GM10248 (cell line): Measurements from ENCODE around the gene ARHGAP24.
A peak's percentile ranks its signal among the peaks of the same experiment; 100 is the strongest.

Experiments
- CTCF ChIA-PET: fragments of 300-600 bp; sonication (Branson Sonifier 250); formaldehyde crosslinking; extraction: SDS; loops from one replicate; lab custom pipeline; 2021; ENCODE audit warnings: antibody characterized with exemption; lab: Yijun Ruan, JAX
- POLR2A ChIA-PET: fragments of 350-650 bp; sonication (Branson Sonifier 250); formaldehyde crosslinking; extraction: SDS; loops from one replicate; lab custom pipeline; 2020; ENCODE audit warnings: antibody characterized with exemption; lab: Yijun Ruan, JAX
- DNase-seq: peaks from one replicate; pipeline ENCODE4 v3.0.0; 2012; ENCODE audit errors: extremely low spot score
- CTCF ChIP-seq: IDR thresholded peaks from 2 replicates; pipeline ENCODE4 v1.5.1; 2012; ENCODE audit warnings: mild to moderate bottlenecking, low read depth; ENCODE audit errors: extremely low read depth, missing control alignments, control extremely low read depth

ARHGAP24 gene

GRCh38 chr4:85745939-85746338 lies 271.0 kb downstream of the ARHGAP24 start:
- CTCF ChIA-PET: interaction anchor here (1.4 to 3.6 kb wide), 6 partner anchors 9 to 598 kb away, joined by 3 to 35 read pairs (median 13); partner anchors contain the start of gene ARHGAP24
- DNase-seq: no peak
- POLR2A ChIA-PET: no interaction called here
- TF ChIP-seq CTCF: no peak

GRCh38 chr4:85747882-85748491 lies 273.0 kb downstream of the ARHGAP24 start:
- TF ChIP-seq CTCF: peak; percentile 79
- ChIA-PET CTCF (interaction anchor here (0.7 to 3.6 kb wide), 53 partner anchors 8 to 663 kb away, joined by 3 to 35 read pairs (median 5); partner anchors contain the start of gene ARHGAP24), POLR2A (interaction anchor here (0.6 kb wide), 1 partner anchor 60 kb away, joined by 3 read pairs; no protein-coding TSS in a partner anchor)
- peak; percentile 55 for DNase-seq

- ChIA-PET CTCF (interaction anchor here (0.7 to 3.6 kb wide), 37 partner anchors 11 to 664 kb away, joined by 3 to 35 read pairs (median 5); partner anchors contain the start of gene ARHGAP24), POLR2A (no interaction called here)
- TF ChIP-seq CTCF: no peak
- DNase-seq: no peak
These were observed 273.7 kb downstream of the ARHGAP24 start for GRCh38 chr4:85748654-85749053.

- ChIA-PET CTCF (interaction anchor here (1.9 kb wide), 1 partner anchor 11 kb away, joined by 7 read pairs; no protein-coding TSS in a partner anchor), POLR2A (no interaction called here)
- no peak for TF ChIP-seq CTCF
- DNase-seq: no peak
These were observed 276.9 kb downstream of the ARHGAP24 start for GRCh38 chr4:85751866-85752265.

GRCh38 chr4:85755285-85755684 lies 280.3 kb downstream of the ARHGAP24 start:
- ChIA-PET POLR2A (no interaction called here), CTCF (interaction anchor here (1.3 to 1.9 kb wide), 5 partner anchors 19 to 287 kb away, joined by 3 to 20 read pairs (median 3); no protein-coding TSS in a partner anchor)
- TF ChIP-seq CTCF: no peak
- DNase-seq: no peak

GRCh38 chr4:85756938-85757337 lies 282.0 kb downstream of the ARHGAP24 start:
- ChIA-PET CTCF (interaction anchor here (0.9 to 1.9 kb wide), 6 partner anchors 9 to 46 kb away, joined by 3 to 20 read pairs (median 6); no protein-coding TSS in a partner anchor), POLR2A (no interaction called here)
- peak; percentile 39 for TF ChIP-seq CTCF
- DNase-seq: peak; percentile 24
